Stimulated activated CD8-positive, alpha-beta memory T cell treated with anti-CD3 and anti-CD28 coated beads, Interleukin-2, amount 100 ng/mL, for 1 hour (primary cell): ENCODE results near the gene DENND2C.
A peak's percentile ranks its signal among the peaks of the same experiment; 100 is the strongest.
"Not testable (repeated sequence)": the region's sequence is repeated elsewhere in the genome, so short reads cannot be mapped to it uniquely, and the experiment has no call there.

Experiments used
- DNase-seq, 2 donors: peaks; one replicate each; pipeline ENCODE4 v3.0.0-alpha.2; 2020; ENCODE audit warnings: low read depth in 2 of 2

DENND2C gene

DNA sequence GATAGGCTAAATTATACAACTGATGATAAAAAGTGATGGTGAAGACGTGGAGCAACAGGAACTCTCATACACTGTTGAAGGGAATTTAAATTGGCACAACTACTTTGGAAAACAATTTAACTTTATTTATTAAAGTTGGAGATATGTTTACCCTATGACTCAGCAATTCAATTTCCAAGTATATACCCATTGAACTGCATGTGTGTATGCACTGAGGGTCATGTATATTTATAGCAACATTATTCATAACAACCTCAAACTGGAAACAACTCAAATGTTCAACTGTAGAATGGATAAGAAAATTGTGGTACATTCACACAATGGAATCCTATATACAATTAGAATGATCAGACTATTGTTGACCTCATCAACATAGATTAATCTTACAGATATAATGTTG is 71.9 kb downstream of the DENND2C start:
- DNase-seq: no peak

DNA sequence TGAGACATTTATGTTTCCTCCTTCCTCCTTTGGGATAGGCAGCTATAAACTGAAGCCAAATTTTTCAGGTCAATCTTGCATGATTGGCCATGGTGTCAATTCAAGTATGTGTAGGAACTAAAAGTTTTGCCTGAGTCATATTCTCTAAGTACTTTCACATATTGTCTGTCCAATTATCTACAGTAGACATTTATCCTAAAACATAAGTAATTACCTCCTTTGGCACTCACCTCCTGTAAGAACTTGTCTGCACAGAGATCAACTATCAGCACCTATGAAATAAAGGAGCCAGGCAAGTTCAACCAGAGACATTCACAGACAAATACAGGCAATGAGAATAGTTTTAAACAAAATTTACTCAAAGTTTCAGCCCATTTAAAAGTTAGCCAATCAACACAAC is 74.2 kb downstream of the DENND2C start:
- no peak for DNase-seq

DNA sequence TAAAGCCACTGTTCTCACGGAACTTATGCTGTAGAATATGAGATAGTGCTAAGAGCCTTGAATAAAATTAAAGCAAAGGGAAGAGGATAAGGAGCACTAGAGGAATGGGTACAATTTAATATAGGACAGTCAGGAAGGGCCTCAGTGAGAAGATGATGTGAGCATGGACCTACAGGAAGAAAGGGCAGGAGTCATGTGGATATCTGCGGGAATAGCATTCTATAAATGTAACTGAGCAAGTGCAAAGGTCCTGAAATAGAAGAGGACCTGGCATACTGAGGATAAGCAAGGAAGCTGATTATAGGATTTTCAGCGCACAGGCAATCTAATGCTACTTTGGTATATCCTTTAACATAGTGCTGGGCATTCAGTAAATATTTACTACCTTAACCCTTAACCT is 75.8 kb downstream of the DENND2C start:
- DNase-seq: no peak

DNA sequence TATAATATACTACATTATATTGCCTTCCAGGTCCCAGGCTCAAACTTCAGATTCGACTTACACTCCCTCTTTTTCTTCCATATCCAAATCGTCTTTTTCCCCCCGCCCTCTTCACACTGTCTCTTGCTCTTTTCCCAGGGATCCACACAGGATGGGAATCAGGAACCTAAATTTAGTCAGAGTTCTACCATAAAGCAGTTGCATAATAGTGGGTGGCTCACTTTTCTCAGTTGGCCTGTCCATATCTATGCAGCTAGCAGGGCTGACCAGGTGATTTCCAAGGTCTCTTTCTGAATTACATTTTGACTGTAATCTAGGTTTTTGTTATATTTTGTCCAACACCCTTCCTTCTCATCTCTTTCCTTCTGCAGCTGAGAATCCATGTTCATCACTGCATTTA is 80.7 kb downstream of the DENND2C start:
- no peak for DNase-seq

DNA sequence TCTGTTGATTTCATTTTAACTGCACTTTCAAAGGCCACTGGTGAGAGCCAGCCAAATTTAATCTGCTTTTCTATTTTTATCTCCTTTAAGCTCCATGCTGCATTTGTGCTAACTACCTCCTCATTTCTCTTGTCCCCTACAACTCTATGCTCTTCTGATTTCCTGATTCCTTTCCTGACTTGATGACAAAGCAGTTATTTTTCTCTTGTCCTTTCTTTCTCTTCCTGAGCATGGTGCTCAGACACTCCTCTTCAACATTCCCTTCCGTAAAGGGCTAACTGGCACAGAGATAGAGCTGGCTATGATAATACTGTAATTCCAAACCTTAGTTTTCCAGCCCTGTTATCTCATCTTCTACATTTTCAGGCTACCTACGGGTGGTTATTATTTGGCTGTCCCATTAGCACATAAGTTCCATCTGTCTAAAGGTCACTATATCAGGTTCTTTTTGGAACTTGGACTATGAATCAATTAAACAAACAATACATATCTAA is 81.6 kb downstream of the DENND2C start:
- no peak for DNase-seq

DNA sequence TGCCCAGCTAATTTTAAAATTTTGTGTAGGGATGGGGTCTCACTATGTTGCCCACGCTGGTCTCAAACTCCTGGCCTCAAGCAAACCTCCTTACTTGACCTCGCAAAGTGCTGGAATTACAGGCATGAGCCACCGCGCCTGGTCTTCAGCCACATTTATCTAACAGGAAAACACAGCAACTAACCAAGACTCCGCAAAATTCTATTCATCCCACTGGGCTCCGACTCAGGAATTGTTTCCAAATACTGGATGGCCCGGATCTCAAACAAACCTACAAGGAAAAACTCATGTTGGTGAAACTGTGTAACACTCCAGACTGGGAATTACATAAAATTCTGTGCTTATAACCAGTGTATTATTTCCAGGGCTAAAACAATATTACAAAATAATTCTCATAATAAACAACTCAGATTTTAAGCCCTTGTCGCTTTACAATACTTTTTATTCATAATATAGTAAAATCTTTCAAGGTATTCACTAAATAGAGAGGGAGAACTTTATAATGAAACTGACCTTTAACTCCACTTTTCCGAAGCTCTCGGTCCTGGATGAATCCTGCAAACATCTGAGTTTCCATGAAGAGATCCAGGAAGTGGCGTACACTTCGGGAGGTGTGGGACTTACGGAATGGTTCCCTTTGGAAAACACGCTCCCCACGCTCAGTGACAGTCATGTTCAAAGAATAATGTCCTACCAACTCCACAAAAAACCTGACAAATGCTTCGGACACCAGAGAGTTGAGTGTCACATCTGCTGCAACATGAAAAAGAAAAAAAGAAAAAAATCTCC is 82.5 kb downstream of the DENND2C start:
- no peak for DNase-seq

DNA sequence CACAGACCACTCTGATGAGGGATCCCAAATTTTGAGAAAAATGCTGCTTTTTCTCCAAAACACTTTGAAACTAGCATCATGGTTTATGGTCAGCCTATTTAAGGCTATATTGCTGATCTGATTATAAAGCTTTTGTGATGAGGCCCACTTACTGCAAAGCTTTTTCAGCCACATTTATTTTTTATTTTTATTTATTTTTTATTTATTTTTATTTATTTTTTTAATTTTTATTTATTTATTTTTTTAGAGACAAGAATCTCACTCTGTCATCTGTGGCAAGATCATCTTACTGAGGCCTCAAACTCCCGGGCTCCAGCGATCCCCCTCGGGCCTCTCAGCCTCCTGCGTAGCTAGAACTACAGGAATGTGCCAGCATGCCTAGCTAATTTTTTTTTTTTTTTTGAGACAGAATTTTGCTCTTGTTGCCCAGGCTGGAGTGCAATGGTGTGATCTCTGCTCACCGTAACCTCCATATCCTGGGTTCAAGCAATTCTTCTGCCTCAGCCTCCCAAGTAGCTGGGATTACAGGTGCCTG is 83.3 kb downstream of the DENND2C start:
- DNase-seq: no peak

DNA sequence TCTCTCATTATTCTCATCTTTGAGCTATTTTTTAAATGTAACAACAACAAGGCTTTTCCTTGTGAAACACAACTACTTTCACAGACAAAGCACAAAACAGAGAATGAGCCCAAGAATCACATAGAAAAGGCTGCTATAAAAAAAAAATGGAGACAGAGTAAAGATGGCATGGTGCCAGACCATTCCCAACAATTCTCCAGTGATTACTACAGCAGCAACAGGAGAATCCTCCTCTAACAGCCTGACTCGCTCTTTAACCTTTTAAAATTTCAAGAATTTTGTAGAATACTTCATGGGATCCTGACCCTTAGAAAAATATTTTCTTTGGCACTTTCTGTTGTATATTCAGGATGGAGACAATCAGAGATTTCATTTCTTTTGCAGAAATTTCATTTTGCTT is 84.6 kb downstream of the DENND2C start:
- no peak for DNase-seq

DNA sequence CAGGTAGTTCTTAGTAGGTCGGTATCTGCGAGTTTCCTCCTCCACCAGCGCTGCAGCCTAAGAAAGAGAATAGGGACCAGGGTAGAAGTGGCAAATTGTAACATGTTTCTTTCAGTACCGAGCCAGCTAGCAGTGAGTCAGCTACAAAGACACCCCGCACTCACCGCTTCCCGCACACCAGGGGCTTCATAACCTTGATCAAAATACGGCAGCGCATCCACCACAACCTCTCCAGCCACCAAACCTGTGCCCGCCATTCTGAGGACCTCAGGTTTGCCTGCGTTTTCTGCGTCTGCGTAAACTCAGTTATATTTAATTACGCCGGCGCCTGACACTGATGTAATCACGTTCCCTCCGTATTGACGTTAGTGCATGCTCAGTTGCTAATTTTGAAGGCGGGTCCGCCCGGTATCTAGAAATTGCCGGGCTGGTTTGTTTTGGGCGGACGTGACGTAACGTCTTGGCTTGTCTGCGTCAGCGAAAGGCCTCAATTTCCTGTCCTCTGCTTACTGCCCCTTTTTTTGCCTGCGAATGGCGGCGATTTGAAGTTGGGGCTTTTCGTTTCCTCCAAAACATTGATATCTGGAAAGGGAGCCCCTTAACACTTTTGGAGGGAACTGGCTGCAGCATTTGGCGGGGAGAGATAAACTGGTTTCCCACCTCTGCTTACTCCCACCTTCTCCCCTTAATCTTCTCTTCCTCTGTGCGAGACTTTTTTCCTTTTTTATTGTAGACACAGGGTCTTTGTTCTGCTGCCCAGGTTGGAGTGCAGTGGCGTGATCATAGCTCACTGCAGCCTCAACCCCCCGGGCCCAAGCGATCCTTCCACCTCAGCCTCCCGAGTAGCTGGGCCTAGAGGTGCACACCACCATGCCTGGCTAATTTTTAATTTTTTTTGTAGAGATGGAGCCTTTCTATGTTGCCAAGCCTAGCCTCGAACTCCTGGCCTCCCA is 88.2 kb downstream of the DENND2C start, which contains the start of gene BCAS2:
TSS of gene BCAS2 (minus strand) at position 281 of the 953 bp plus-strand sequence. CDS start at position 257, 24 bp downstream.
- peak; percentile 89 to 90 for DNase-seq

DNA sequence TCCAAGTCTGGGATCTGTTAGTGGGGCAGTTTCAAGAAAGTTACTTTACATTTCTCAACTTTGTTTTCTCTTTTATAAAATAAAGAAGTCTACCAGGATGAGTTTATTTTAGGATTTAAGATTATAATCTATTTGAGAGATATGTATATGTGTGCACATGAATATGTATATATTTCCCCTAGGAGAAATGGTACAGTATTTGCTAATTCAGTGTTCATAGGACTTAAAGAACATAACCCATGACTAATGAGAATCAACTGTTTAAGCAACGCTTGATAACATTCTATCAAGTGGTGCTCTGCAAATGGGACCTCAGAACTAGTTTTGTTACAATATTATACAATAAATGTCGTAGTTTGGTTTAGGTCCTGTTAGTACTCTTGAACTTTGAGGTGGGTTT is 95.5 kb downstream of the DENND2C start:
- DNase-seq: no peak

DNA sequence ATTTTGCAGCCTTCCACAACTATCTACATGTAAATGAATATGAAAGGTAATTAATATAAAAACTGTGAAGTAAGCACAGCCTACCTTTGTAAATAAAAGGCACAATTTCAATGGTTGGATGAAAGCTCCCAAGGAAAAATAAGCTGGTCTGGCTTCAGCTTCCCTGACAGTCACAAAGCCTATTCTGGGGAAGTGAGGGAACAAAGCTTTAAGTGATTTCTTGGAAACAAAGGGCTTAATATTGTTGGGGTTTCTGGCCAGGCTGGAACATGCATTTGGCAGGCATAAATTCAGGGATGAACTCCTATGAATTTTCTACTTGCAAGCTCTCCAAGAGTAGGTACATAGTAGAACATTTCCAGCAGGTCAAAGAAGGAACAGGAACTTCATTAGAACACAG is 105.7 kb downstream of the DENND2C start:
- no peak for DNase-seq

DNA sequence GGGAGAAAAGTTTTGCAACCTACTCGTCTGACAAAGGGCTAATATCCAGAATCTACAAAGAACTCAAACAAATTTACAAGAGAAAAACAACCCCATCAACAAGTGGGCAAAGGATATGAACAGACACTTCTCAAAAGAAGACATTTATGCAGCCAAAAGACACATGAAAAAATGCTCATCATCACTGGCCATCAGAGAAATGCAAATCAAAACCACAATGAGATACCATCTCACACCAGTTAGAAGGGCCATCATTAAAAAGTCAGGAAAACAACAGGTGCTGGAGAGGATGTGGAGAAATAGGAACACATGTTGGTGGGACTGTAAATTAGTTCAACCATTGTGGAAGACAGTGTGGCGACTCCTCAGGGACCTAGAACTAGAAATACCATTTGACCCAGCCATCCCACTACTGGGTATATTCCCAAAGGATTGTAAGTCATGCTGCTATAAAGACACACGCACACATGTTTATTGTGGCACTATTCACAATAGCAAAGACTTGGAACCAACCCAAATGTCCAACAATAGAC is 106.8 kb downstream of the DENND2C start:
- not testable (repeated sequence) for DNase-seq

DNA sequence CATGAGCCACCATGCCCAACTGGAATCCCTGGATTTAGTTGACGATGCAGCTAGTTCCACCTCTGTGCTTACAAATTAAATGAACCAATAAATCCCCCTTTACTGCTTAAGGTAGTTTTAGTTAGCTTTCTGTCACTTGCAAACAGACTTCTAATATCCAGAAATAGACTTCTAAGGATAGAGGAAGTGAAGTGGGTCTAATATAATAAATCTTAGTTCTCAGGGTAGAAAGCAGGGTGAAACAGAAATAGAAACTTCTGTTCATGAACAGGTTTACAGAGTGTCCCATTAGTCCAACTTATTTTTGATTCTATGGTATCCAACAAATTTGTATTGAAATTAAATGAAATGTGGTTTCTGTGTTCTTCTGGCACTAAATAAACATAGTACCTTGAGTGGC is 108.5 kb downstream of the DENND2C start:
- no peak for DNase-seq

DNA sequence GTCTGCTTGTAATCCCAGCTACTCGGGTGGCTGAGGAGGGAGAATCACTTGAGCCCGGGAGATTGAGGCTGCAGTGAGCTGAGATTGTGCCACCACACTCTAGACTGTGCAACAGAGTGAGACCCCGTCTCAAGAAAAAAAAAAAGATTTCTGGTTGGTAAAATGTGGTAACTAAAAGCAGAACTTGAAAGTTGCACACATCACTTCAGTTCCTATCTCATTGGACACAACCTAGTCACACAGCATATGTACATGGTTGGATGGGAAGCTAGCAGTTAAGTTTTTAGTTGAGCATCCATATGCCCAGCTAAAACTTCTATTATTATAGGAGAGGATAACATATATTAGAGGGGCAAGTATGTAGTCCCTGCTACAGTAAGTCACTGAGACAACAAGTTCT is 110.5 kb downstream of the DENND2C start:
- no peak for DNase-seq

DNA sequence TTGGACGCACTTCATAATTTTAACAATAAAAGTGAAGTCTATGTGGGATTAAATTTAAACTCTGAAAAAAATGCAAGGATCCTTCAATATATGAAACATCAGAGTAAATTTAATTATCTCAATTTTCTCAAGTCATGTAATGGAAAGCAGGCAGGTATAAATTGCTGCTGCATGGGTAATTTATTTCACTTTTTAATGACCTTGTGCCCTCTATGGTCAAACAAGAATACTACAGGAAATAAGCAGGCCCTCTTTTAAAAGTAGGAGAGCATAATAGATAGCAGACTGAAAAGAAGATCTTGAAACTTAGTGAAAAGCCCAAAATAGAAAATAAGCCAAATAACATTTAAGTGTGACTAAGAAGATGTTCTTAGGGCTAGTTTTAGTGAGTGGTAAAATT is 111.3 kb downstream of the DENND2C start:
- DNase-seq: no peak

DNA sequence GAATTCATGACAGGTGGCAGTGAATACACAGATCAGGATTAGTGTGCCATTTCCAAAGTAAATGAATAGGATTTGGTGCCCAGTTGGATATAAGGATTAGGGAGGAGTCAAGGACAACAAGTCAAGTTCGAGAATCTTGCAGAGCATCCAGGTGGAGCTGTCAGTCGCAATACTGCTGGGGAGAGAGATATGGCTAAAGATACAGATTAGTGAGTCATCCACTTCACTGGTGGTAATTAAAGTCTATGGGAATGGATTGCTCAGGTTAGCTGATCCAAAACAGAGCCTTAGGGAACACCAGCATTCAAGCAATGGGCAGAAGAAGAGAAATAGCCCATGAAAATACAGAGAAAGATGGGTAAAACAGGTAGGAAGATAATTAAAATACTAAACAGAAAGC is 115.3 kb downstream of the DENND2C start:
- DNase-seq: no peak

DNA sequence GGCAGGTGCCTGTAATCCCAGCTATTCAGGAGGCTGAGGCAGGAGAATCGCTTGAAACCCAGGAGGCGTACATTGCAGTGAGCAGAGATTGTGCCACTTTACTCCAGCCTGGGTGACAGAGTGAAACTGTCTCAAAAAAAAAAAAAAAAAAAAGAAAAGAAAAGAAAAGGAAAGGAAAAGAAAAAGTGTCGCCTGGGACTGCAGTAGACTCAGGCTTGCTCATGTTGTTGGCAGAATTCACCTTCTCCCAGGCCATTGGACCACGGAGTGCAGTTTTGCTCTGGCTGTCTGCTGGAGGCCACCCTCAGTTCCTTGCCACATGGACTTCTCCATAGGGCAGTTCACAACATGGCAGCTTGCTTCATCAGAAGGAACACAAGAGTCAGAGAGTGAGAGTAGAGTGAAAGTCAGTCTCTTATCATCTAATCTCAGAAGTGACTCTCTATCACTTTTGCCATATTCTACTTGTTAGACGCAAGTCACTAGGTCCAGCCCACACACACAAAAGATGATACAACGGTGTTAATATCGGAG is 117.7 kb downstream of the DENND2C start:
- no peak for DNase-seq

DNA sequence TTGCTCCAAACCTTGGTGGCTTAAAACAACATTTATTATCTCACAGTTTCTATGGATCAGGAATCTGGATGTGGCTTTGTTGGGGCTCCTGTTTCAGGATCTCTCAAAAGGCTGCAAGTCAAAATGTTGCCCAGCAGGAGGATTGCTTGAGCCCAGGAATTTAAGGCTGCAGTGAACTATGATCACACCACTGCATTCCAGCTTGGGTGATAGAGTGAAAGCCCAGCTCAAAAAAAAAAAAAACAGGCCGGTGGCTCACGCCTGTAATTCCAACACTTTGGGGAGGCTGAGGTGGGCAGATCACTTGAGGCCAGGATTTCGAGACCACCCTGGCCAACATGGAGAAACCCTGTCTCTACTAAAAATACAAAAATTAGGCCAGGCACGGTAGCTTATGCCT is 118.4 kb downstream of the DENND2C start:
- DNase-seq: no peak

DNA sequence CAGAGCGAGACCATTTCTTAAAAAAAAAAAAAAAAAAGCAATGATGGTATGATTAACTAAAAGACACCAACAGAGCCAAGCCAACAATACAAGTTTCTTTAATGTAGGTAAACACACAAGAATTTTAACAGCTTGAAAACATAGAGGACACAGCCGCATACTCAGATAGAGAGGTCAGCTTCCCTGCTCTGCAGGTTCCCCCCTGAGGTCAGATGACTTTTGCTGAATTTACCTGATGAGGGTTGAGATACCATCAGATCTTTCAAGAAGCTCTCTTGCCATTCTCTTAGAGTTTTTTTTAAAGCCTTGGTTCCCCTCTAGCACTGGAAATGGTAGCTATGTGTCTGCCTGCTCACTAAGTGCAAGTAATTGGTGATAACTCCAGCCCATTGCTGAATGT is 119.5 kb downstream of the DENND2C start:
- DNase-seq: no peak

DNA sequence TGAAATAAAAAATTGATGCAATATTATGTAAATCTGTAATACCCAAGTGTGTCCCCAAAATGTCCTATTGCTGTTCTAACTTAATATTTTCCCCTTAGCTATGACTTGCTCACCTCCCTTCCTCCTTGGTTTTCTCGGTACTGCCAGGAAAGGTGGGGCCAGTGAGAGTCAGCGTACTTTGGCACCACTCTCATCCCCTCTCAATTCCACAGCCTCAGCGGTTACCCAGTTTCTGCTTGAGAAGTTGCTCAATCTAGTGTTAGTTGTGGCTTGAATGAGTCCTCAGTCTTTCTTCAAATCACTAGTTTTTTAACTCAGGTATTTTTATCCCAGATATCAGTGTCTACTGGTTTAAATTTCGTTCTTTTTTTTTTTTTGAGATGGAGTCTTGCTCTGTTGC is 120.7 kb downstream of the DENND2C start:
- no peak for DNase-seq

DNA sequence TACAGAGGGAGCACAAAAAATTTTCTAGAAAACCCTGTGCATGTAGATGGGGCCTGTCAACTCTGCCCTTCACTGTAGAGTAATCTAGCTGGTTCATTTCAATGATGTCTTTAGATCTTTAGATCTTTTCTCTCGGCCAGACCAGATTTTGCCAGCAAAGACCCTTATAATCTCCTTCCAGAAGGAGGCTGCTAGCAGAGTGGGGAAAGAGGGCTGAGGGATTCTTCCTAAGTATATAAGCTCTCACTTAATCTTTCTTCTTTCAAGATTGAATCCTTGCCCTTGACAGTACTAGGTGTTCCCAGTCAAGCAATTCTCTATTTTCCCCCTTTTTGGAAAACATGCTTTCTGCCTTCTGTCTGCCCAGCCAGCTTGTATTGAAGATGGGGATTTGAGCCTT is 122.8 kb downstream of the DENND2C start:
- DNase-seq: no peak

DNA sequence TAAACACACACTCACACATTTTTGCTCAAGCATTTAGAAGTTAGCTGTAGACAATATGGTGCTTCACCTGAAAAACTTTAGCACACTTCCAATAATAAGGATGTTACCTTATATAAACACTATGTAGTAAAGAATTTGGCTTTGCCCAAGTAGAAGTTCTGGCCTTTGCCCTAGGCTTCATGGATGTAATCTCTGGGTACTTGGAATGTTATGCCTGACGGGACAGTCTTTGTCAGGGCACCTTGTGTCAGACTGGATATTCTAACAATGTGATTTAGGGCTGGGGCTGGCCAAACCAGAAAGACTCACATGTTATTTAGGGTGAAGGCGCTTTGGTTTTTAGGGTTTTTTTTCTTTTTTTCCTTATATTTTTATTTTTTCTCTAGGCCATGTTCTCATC is 124.1 kb downstream of the DENND2C start:
- DNase-seq: no peak
